Activated naive CD8-positive, alpha-beta T cell (primary cell): ENCODE results near the gene LCA5L.

Experiments used
- H3K27ac Mint-ChIP-seq: one replicate; pipeline ENCODE4 v1.8.0; 2021; ENCODE audit warnings: mixed read lengths
- H3K27me3 Mint-ChIP-seq: one replicate; pipeline ENCODE4 v1.8.0; 2021; ENCODE audit warnings: mixed read lengths
- H3K36me3 Mint-ChIP-seq: one replicate; pipeline ENCODE4 v1.8.0; 2021; ENCODE audit warnings: mixed read lengths
- H3K4me1 Mint-ChIP-seq: one replicate; pipeline ENCODE4 v1.8.0; 2021; ENCODE audit warnings: low read depth, mixed read lengths
- H3K4me3 Mint-ChIP-seq: one replicate; pipeline ENCODE4 v1.8.0; 2021; ENCODE audit warnings: mild to moderate bottlenecking, mixed read lengths
- H3K9me3 Mint-ChIP-seq: one replicate; pipeline ENCODE4 v1.8.0; 2021; ENCODE audit warnings: low read depth, mixed read lengths

Gene LCA5L

DNA sequence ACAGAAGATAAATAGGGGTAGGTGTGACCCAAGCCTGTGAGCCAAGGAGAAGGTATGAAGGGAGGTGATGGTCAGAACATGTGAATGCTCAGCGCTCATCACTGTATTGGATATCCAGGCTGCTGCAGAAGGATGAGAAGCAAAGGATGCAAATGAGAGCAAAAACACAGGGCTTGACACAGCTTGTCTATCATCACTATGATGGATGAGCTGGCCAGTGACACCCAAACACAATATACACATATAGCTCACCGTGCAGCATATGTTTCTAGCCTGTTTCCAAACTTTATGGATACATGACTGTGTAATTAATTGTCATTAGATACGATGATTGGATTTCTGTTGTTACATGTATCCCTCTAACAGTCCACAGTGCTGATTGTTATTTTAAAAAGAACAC, 82.8 kb downstream of the LCA5L start:
- no peak overlapping the region for H3K4me3 Mint-ChIP-seq
- H3K9me3 Mint-ChIP-seq = no peaks in the 10 kb centered on the region
- H3K36me3 Mint-ChIP-seq = no peaks in the 10 kb centered on the region
- H3K27ac Mint-ChIP-seq = no peak overlapping the region
- no peaks in the 10 kb centered on the region for H3K4me1 Mint-ChIP-seq
- H3K27me3 Mint-ChIP-seq = peaks cover 10% of the 10 kb centered on the region

DNA sequence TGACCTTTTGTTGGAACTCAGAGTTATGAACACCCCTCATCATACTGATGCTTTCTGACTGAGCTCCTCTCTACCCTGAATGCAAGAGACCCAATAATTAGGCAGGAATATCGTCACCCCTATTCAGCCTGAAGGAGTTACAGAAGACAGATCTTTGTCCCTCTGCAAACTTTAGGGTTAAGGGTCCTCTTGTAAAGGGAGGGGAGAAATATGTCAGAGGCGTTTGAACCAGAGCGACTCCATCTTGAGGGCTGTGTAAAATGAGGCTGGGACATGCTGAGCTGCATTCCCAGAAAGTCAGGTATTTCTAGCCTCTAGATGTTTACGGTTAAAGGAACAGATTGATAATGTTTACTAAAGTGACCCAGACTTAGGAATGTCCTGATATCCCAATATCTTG, 86.2 kb downstream of the LCA5L start:
- H3K27me3 Mint-ChIP-seq = peaks cover 7% of the 10 kb centered on the region
- H3K9me3 Mint-ChIP-seq = no peaks in the 10 kb centered on the region
- H3K4me1 Mint-ChIP-seq = no peaks in the 10 kb centered on the region
- no peak overlapping the region for H3K4me3 Mint-ChIP-seq
- H3K36me3 Mint-ChIP-seq = no peaks in the 10 kb centered on the region
- no peak overlapping the region for H3K27ac Mint-ChIP-seq
